Measurements from ENCODE around the gene DIAPH3.

The DIAPH3 gene

DNA sequence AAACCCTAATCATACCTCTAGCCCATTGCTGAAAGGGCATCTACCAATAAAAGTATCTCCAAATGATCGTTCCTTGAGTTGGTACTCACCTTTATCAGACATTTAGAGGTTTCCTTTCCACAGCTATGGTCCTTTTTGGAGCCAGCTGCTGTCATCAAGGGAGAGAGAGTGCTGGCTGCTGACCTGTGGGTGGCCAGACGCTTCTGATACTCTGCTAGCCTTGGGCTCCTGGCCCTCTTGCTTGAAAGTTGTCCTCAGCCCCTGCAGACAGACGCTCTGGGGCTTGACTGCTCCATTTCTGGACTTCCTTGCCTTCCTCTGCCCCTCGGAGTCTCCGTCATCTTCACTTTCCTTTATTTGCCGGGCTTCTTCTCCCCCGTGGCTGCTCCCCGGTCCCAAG lies 499.1 kb downstream of the DIAPH3 start:
- FAIRE-seq = no peak
- DNase-seq (ENCODE audit: insufficient read length, low spot score) = no peak
- TF ChIP-seq, protein P1, sequence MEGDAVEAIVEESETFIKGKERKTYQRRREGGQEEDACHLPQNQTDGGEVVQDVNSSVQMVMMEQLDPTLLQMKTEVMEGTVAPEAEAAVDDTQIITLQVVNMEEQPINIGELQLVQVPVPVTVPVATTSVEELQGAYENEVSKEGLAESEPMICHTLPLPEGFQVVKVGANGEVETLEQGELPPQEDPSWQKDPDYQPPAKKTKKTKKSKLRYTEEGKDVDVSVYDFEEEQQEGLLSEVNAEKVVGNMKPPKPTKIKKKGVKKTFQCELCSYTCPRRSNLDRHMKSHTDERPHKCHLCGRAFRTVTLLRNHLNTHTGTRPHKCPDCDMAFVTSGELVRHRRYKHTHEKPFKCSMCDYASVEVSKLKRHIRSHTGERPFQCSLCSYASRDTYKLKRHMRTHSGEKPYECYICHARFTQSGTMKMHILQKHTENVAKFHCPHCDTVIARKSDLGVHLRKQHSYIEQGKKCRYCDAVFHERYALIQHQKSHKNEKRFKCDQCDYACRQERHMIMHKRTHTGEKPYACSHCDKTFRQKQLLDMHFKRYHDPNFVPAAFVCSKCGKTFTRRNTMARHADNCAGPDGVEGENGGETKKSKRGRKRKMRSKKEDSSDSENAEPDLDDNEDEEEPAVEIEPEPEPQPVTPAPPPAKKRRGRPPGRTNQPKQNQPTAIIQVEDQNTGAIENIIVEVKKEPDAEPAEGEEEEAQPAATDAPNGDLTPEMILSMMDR (IDR thresholded peaks at IDR 0.05; ENCODE audit: insufficient read depth, missing control alignments) = no peak

DNA sequence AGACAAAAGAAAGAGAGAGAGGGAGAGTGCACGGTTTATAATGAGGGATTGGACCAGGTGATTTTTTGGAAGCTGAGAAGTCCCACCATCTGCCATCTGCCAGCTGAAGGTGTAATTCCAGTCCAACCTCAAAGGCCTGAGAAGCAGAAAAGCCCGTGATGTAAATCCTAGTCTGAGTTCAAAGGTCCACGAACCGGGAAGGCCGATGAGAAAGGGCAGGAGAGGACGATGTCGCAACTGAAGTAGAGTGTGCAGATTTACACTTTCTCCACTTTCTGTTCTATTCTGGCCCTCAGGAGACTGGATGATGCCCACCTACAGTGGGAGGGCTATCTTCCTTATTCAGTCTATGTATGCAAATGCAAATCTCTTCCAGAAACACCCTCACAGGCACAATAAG lies 500.0 kb downstream of the DIAPH3 start:
- no peak for DNase-seq (ENCODE audit: insufficient read length, low spot score)
- TF ChIP-seq, protein P1 (IDR thresholded peaks at IDR 0.05; ENCODE audit: insufficient read depth, missing control alignments) = no peak
- FAIRE-seq = no peak

DNA sequence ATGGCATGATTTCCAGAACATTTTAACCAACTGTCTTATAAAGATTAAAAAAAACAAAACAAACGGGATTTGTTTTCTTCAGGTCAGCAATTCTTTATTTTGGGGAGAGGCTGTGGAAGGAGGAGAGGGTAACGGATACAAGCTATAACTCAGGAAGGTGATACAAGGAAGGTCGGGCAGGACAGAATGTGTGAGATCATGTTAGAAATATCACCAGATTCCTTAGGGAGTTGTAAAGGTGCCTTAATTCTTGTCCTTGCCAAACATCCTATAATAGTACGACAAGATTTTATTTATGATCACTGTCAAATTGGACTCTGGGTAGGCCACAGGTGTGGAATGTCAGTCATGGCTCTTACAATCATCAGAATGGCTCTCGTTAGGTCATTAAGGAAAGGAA lies 503.1 kb downstream of the DIAPH3 start:
- TF ChIP-seq, protein P1 (IDR thresholded peaks at IDR 0.05; ENCODE audit: insufficient read depth, missing control alignments) = no peak
- DNase-seq (ENCODE audit: insufficient read length, low spot score) = no peak
- no peak for FAIRE-seq

DNA sequence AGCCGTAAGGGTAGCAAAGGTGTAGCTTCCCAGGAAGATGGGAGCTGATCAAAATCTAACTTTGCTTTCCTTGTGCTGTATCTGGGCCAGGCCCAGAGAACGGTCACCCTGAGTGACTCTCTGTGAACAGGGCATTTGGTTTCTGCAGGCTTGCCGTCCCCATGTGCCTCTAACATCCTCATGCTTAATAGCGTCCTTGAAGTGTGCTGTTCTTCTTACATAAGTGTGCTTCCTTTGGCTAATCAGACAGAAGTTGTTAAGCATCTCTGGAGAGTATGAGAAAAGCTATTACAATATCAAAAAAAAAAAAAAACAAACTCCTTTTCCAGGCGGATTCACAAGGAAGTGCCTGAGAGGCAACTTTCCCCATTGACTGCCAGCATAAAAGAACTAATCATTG lies 503.7 kb downstream of the DIAPH3 start:
- DNase-seq (ENCODE audit: insufficient read length, low spot score) (no peak), FAIRE-seq (no peak)
- TF ChIP-seq, protein P1 (IDR thresholded peaks at IDR 0.05; ENCODE audit: insufficient read depth, missing control alignments) = no peak

DNA sequence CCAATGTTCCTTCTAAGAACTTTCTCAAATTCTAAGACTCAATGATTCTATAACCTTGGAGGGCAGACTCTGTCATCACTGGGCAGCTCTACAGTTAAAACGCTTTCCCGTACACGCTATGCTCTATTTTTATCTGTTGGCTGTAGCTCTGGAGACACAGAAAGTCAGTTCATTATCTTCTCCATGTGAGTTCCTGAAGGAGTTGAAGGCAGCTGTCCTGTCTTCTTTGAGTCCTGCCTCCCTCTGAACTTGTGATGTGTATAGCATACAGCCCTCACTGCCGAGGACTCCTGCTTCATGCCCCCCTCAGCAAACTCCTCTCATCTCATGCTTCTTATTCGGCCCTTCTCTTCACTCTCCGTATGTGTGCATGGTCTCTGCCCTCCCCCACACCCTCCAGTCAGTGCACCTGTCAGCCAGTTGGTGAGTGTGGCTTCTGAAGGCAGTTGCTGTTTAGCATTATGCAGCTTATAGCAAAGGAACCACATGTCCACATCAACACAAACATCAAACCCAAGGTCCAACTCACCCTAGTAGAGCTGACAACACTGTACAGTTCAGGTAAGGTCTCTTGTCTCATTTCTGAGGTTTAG lies 504.9 kb downstream of the DIAPH3 start:
- no peak for FAIRE-seq

DNA sequence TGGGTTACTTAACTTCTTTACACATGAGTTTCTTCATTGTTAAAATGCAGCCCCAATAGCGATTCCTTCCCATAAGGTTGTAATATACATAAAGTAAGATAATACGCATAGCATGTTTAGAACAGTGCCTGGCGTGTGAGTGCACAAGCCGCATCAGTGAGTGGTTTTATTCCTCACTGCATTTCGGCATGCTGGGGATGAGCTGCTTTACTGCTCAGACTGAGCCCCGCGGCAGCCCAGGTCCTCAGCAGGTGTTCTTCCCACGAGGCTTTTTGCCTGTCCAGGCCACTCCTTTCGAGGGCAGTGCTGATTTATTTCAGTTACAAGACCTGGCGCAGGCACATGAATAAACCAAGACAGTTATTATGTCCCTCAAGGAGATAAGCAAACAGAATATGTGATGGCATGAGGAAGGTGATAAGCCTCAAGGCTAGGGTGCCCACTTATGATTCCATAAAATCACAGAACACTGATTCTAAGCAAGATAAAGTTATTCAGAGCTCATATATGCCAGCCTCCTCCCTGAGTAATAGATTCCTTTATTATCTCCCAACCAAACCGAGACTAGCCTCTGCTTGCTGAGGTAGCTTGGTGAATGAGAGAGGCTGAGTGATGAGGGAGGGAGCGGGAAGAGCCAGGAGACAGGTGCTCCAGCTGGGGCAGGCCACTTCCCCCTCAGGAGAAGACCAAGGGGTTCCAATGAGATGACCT lies 505.5 kb downstream of the DIAPH3 start:
- FAIRE-seq = no peak
- no peak for DNase-seq (ENCODE audit: insufficient read length, low spot score)
- TF ChIP-seq, protein P1 (IDR thresholded peaks at IDR 0.05; ENCODE audit: insufficient read depth, missing control alignments) = no peak

More for the DNA sequence above, 504.9 kb downstream of the DIAPH3 start:
- DNase-seq (ENCODE audit: insufficient read length, low spot score) = no peak
- TF ChIP-seq, protein P1 (IDR thresholded peaks at IDR 0.05; ENCODE audit: insufficient read depth, missing control alignments) = no peak

DNA sequence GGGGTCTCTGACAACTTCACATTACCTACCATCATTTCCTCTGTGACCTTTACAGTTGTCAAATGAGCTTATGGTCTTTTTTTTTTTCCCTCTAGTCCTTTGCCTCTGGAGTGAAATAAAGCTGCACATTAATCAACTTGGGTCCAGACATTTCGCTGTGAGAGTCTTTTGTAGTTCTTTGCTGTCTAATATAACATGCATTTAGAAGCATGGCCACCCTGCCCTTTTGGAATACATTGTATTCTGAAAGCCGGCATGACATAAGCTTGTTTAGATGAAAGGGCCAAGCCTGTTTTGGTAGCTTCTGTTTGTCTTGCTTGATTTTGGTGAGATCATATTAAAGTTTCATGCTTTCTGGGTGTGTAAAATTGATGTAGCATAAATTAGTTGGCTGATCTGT lies 509.8 kb downstream of the DIAPH3 start:
- no peak for FAIRE-seq
- TF ChIP-seq, protein P1 (IDR thresholded peaks at IDR 0.05; ENCODE audit: insufficient read depth, missing control alignments) = no peak

More for the DNA sequence above, 509.8 kb downstream of the DIAPH3 start:
- no peak for DNase-seq (ENCODE audit: insufficient read length, low spot score)
